C4-2B (cell line): ENCODE results near the gene PHF12.

Source experiments
- H3K27ac ChIP-seq: fragments of 450-650 bp; 2 replicates; pipeline ENCODE4 v1.5.1; 2017
- CTCF ChIP-seq: fragments of 450-650 bp; conservative IDR thresholded peaks from 2 replicates; pipeline ENCODE4 v1.5.1; 2017; ENCODE audit warnings: mild to moderate bottlenecking
- ZFX ChIP-seq: fragments of 450-650 bp; IDR thresholded peaks from 2 replicates; pipeline ENCODE4 v1.6.1; 2017

PHF12 gene

DNA sequence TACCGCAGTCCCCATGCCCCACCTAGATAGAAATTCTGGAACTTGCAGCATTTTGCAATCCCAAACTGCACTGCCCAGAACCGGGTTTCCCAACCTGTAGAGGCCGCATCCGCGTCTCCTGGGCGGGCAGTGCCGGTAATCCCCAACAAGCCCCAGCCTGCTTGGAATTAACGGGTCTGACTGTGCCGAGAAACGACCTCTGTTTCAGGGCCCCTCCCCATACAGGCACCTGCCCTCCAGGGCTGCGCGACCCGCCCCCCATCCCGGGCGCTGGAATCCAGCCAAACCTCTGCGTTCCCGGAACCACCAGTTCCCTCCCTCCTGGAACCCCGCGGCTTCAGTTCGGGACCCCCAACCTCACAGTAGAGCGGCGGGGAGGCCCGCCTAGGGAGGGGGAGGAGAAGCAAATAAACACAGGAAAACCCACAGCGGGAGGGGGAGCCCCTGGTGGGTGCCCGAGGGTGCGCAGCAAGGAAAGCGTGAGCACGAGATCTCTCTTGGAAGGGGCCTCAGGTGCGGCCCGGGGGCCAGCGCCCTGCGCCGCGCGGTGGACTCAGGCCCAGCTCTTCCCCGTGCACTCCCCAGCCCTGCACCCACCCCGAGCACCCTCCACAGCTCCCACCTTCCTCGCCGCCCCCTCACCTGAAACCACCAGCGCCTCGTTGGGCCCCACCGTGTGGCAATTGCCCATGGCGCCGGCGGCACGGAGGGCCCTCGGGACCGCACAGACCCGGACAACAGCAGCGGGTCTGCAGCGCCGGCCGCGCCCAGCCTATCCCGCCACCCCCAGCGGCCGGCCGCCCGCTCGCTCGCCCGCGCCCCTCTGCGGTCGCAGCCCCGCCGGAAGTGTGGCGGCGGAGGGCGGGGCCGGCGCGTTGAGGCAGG lies 54.2 kb downstream of the PHF12 start, which contains the start of gene FLOT2:
Gene FLOT2, minus strand, starts transcription at position 850 of the 885 bp plus-strand sequence. Its CDS starts 159 bp downstream, at position 691.
- peak; percentile 60 for TF ChIP-seq CTCF
- TF ChIP-seq ZFX, result peak; percentile 66
- peak within 1 kb of the TSS; percentile 83 for H3K27ac ChIP-seq

DNA sequence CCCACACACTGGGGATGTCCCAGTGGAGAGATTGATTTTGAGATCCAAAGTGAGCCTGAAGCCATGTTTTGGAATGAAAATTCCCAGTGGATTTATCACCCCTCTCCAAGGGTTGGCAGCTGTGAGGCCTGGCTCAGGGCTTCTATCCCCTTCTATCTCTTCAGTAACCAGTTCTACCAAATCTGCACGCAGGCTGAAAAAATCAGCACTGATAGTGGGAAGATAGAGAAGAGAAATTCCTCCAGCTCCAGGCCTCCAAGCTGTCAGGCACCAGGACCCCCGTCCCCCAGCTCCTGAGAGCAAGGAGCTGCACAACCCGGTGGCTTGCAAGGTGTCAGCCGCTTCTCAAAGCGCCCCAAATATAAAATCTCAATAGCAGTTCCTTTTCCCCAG lies 54.8 kb downstream of the PHF12 start:
- TF ChIP-seq CTCF (no peak), ZFX (no peak)
- H3K27ac ChIP-seq, result peak overlapping the region; percentile 83

DNA sequence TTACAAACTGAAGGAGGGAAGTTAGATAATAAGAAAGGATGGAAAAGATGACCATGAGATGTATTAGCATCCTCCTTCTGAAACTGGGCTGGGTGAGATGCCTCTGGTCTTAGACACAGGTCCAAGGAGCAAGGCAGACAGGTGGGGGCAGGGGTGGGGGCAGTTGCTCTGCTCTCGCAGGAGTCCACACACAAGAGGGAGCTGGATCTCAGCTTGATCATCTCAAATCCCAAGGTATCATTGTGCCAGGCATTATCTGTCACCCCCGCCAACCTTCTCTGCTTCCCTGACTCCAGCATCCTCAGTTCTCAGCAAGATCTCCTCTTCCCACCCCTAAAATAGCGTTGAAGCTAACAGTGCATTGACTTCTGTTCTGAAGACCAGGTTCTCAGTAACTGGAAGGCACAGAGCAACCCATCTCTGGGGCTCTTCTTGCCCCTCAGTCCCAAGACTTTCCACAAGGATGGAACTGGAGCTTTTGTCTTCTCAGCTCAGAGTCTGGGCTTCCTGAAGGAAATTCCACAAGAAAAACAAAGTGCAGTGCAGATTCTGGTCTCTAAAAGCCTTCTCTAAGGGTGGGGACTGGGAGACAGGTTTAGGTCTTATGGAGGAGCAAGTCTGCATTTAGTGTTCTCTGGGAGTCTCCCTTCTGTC lies 55.4 kb downstream of the PHF12 start:
- TF ChIP-seq CTCF, result no peak
- no peak for TF ChIP-seq ZFX
- no peak overlapping the region; the same call in 1 of the 2 replicates for H3K27ac ChIP-seq

DNA sequence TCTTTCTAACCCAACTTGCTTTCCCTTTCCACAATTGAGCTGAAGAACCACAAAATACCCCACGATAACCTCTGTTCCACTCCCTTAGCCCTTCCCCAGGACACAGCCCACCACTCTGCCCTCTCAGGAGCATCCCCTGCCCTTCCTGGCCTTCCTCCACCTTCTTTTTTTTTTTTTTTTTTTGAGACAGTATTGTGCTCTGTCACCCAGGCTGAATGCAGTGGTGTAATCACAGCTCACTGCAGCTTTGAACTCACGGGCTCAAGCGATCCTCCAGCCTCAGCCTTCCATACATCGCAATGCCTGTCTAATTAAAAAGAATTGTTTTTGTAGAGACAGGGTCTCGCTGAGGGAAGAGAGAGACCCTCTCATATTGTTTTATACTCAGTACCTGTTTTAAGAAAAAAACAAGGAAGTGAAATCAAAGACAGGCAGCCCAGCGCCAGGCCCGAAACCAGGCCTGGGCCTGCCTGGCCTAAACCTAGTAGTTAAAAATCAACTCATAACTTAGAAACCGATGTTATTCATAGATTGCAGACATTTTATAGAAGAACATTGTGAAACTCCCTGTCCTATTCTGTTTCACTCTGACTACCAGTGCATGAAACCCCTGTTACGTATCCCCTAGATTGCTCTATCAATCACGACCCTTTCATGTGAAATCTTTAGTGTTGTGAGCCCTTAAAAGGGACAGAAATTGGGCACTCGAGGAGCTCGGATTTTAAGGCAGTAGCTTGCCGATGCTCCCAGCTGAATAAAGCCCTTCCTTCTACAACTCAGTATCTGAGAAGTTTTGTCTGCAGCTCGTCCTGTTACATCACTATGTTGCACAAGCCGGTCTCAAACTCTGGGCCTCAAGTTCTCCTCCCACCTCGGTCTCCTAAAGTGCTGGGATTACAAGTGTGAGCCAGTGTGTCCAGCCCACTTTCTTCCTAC lies 57.8 kb downstream of the PHF12 start:
- H3K27ac ChIP-seq, result peak overlapping the region; percentile 33

DNA sequence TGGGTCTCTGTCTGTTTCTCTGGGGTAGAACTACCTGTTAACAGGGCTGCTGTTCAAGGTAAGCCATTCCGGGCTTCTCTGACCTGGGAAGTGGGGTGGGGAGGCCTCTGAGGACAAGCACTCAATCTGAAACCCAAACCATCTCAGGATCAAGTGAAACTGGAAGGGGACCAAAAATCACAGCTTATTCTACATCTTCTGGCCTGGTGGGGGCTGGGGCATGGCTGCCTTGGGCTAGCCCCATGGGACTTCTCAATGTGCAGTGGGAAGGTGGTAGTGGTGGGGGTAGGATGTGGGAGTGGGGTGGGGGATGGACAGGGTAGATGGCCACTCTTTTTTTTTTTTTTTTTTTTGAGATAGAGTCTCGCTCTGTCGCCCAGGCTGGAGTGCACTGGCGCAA lies 59.3 kb downstream of the PHF12 start:
- no peak overlapping the region for H3K27ac ChIP-seq
- TF ChIP-seq ZFX (no peak), CTCF (no peak)

- no peak for TF ChIP-seq CTCF
- no peak for TF ChIP-seq ZFX
- no peak overlapping the region for H3K27ac ChIP-seq
Measured at GRCh38 chr17:28891201-28891600, 60.1 kb downstream of the PHF12 start.

GRCh38 chr17:28889996-28890395 lies 61.3 kb downstream of the PHF12 start:
- no peak overlapping the region for H3K27ac ChIP-seq
- no peak for TF ChIP-seq ZFX
- TF ChIP-seq CTCF, result no peak
